H9 (cell line): ENCODE measurements around the gene TMCC3. TPM values are rescaled to one million over a fixed set of nuclear protein-coding genes. Genes with fewer than 3 reads are reported as not detected.
A peak's percentile ranks its signal among the peaks of the same experiment; 100 is the strongest.

Source experiments
- DNase-seq: peaks from one replicate; pipeline ENCODE4 v3.0.0-alpha.2; 2017
- H2AFZ ChIP-seq: one replicate; pipeline ENCODE4 v1.6.1; 2013; ENCODE audit warnings: mild to moderate bottlenecking, low read length, control low read depth, moderate library complexity
- H2AK5ac ChIP-seq: 2 replicates; pipeline ENCODE4 v1.6.1; 2013; ENCODE audit warnings: low read length, control low read depth, mixed read lengths; ENCODE audit not compliant: insufficient read length
- H2BK120ac ChIP-seq: one replicate; pipeline ENCODE4 v1.6.1; 2013; ENCODE audit warnings: low read depth, mild to moderate bottlenecking, low read length, control low read depth, inconsistent platforms; ENCODE audit not compliant: poor library complexity, severe bottlenecking
- H2BK12ac ChIP-seq: 2 replicates; pipeline ENCODE4 v1.6.1; 2013; ENCODE audit warnings: low read length, control low read depth, mixed read lengths, low read depth; ENCODE audit not compliant: insufficient read length
- H2BK15ac ChIP-seq: 2 replicates; pipeline ENCODE4 v1.6.1; 2013; ENCODE audit warnings: low read depth, low read length, control low read depth
- H2BK20ac ChIP-seq: one replicate; pipeline ENCODE4 v1.6.1; 2013; ENCODE audit warnings: low read depth, mild to moderate bottlenecking, low read length, control low read depth, inconsistent platforms; ENCODE audit not compliant: poor library complexity, severe bottlenecking
- H2BK5ac ChIP-seq: 2 replicates; pipeline ENCODE4 v1.6.1; 2013; ENCODE audit warnings: low read length, control low read depth, mixed read lengths; ENCODE audit not compliant: insufficient read length
- H3K14ac ChIP-seq: 2 replicates; pipeline ENCODE4 v1.6.1; 2013; ENCODE audit warnings: low read length, control low read depth; ENCODE audit not compliant: insufficient read depth
- H3K18ac ChIP-seq: 2 replicates; pipeline ENCODE4 v1.6.1; 2013; ENCODE audit warnings: low read depth, mild to moderate bottlenecking, mixed read lengths, low read length, control low read depth; ENCODE audit not compliant: insufficient read length
- H3K23ac ChIP-seq: 2 replicates; pipeline ENCODE4 v1.6.1; 2013; ENCODE audit warnings: low read length, control low read depth, mixed read lengths, low read depth; ENCODE audit not compliant: insufficient read length
- H3K23me2 ChIP-seq: 2 replicates; pipeline ENCODE4 v1.6.1; 2013; ENCODE audit warnings: low read depth, mild to moderate bottlenecking, mixed read lengths, low read length, control low read depth; ENCODE audit not compliant: insufficient read length, poor library complexity, severe bottlenecking
- H3K27ac ChIP-seq: 2 replicates; pipeline ENCODE4 v1.5.1; 2013; ENCODE audit warnings: low read length, control low read depth, mixed read lengths, low read depth; ENCODE audit not compliant: insufficient read length
- H3K27me3 ChIP-seq: 2 replicates; pipeline ENCODE4 v1.6.1; 2013; ENCODE audit warnings: low read length, control low read depth, inconsistent platforms; ENCODE audit not compliant: insufficient read depth
- H3K4ac ChIP-seq: 2 replicates; pipeline ENCODE4 v1.6.1; 2013; ENCODE audit warnings: low read depth, mild to moderate bottlenecking, control low read depth, inconsistent platforms, low read length, moderate library complexity
- H3K4me1 ChIP-seq: 2 replicates; pipeline ENCODE4 v1.6.1; 2013; ENCODE audit warnings: low read length, control low read depth, inconsistent platforms; ENCODE audit not compliant: insufficient read depth
- H3K4me2 ChIP-seq: 2 replicates; pipeline ENCODE4 v1.6.1; 2013; ENCODE audit warnings: low read length, control low read depth, mixed read lengths; ENCODE audit not compliant: insufficient read length, insufficient read depth
- H3K56ac ChIP-seq: 2 replicates; pipeline ENCODE4 v1.6.1; 2013; ENCODE audit warnings: low read depth, mild to moderate bottlenecking, mixed read lengths, low read length, control low read depth; ENCODE audit not compliant: insufficient read length
- H3K79me1 ChIP-seq: 2 replicates; pipeline ENCODE4 v1.6.1; 2013; ENCODE audit warnings: low read depth, mild to moderate bottlenecking, moderate library complexity, low read length, control low read depth, inconsistent platforms; ENCODE audit not compliant: insufficient read depth, poor library complexity, severe bottlenecking
- H3K79me2 ChIP-seq: 2 replicates; pipeline ENCODE4 v1.6.1; 2013; ENCODE audit warnings: low read length, control low read depth, inconsistent platforms; ENCODE audit not compliant: insufficient read depth
- H3K9ac ChIP-seq: 2 replicates; pipeline ENCODE4 v1.6.1; 2013; ENCODE audit warnings: low read length, control low read depth, mixed read lengths; ENCODE audit not compliant: insufficient read length; ENCODE audit errors: extremely low read depth
- H3K9me3 ChIP-seq: one replicate; pipeline ENCODE4 v1.6.1; 2013; ENCODE audit warnings: low read depth, low read length, inconsistent platforms; ENCODE audit not compliant: control insufficient read depth
- H3T11ph ChIP-seq: one replicate; pipeline ENCODE4 v1.6.1; 2013; ENCODE audit warnings: mild to moderate bottlenecking, low read length, control low read depth, inconsistent platforms
- H4K20me1 ChIP-seq: one replicate; pipeline ENCODE4 v1.6.1; 2013; ENCODE audit not compliant: control insufficient read depth, insufficient read length, insufficient read depth
- H4K5ac ChIP-seq: 2 replicates; pipeline ENCODE4 v1.6.1; 2013; ENCODE audit warnings: low read depth, mild to moderate bottlenecking, mixed read lengths, low read length, control low read depth; ENCODE audit not compliant: insufficient read length
- H4K8ac ChIP-seq: replicated peaks from 2 replicates; pipeline ENCODE4 v1.6.1; 2013; ENCODE audit warnings: low read length, control low read depth, mixed read lengths, low read depth; ENCODE audit not compliant: insufficient read length
- H4K91ac ChIP-seq: 2 replicates; pipeline ENCODE4 v1.6.1; 2013; ENCODE audit warnings: low read depth, mild to moderate bottlenecking, moderate library complexity, mixed read lengths, low read length, control low read depth; ENCODE audit not compliant: insufficient read length
- H3K27ac Mint-ChIP-seq, 3 experiments: 2 replicates in 2 of 3; 3 replicates in 1 of 3; pipeline ENCODE4 v1.8.0; 2020 to 2021; ENCODE audit warnings: mixed read lengths in 3 of 3, mild to moderate bottlenecking in 1 of 3, moderate library complexity in 1 of 3
- H3K27me3 Mint-ChIP-seq: 2 replicates; pipeline ENCODE4 v1.8.0; 2021; ENCODE audit warnings: low read depth, mild to moderate bottlenecking, moderate library complexity, mixed read lengths
- H3K36me3 Mint-ChIP-seq, 3 experiments: 2 replicates in 2 of 3; 3 replicates in 1 of 3; pipeline ENCODE4 v1.8.0; 2020 to 2021; ENCODE audit warnings: low read depth in 3 of 3, mixed read lengths in 3 of 3; ENCODE audit not compliant: insufficient read depth in 1 of 3
- H3K4me1 Mint-ChIP-seq, 2 experiments: 2 replicates each; pipeline ENCODE4 v1.8.0; 2020; ENCODE audit warnings: mixed read lengths in 2 of 2
- H3K4me3 Mint-ChIP-seq, 2 experiments: 2 replicates in 1 of 2; 3 replicates in 1 of 2; pipeline ENCODE4 v1.8.0; 2020 to 2021; ENCODE audit warnings: mild to moderate bottlenecking in 2 of 2, mixed read lengths in 2 of 2, moderate library complexity in 1 of 2
- H3K9me3 Mint-ChIP-seq, 2 experiments: 2 replicates in 1 of 2; 3 replicates in 1 of 2; pipeline ENCODE4 v1.8.0; 2020; ENCODE audit warnings: mild to moderate bottlenecking in 2 of 2, mixed read lengths in 2 of 2, moderate library complexity in 1 of 2
- WGBS: extraction: QIAGEN DNeasy Blood & Tissue Kit; methylation state at CpG from one replicate; pipeline ENCODE4 v1.1.7; 2013; ENCODE audit warnings: missing lambda C conversion rate, low lambda C conversion rate, mixed read lengths; ENCODE audit not compliant: insufficient read length; ENCODE audit errors: extremely low coverage; 5-methylcytosine and 5-hydroxymethylcytosine counted together
- total RNA-seq: library from RNA; stranded (reverse); gene quantifications from 2 replicates; pipeline ENCODE4 v1.2.1, GENCODE V29; 2021
- TF ChIP-seq, protein P1 (sequence below): fragments of 200-600 bp; sonication (generic); conservative IDR thresholded peaks from 3 replicates; pipeline ENCODE4 v1.8.0; 2021; ENCODE audit warnings: antibody characterized with exemption, mild to moderate bottlenecking

The TMCC3 gene
- total RNA-seq, 1 experiment from 2014 or later = 0.87 TPM

DNA sequence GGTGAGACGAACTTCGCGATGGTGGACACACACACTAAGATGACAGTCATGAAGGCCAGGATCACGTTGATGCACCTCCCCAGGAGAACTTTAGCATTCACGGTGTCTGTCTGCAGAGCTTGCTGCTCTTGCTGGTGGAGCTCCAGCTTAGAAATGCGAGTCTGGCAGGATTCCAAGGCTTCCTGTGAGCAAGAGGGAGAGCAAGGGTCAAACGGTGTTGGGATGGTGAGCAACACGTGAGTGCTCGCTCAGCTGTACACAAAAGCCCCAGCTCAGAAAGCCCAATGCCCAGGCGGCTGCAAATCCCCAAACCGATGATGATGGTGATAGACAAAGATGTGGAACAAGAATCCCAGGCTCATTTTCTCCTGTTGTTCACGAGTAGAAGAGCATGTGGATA, 78.8 kb downstream of the TMCC3 start:
- Histone ChIP-seq H2BK15ac (no peak overlapping the region), H3K4ac (no peak overlapping the region), H3K9me3 (no peaks in the 10 kb centered on the region), H3K23ac (no peak overlapping the region), H4K8ac (no peak overlapping the region), H3K9ac (no peak overlapping the region), H3K27ac (no peak overlapping the region), H2BK20ac (no peak overlapping the region), H2AK5ac (no peak overlapping the region), H3K4me1 (no peaks in the 10 kb centered on the region), H3K4me2 (no peak overlapping the region), H2BK120ac (no peak overlapping the region), H3K14ac (no peak overlapping the region), H3T11ph (no peak overlapping the region), H3K56ac (no peak overlapping the region), H3K23me2 (no peaks in the 10 kb centered on the region), H3K18ac (no peak overlapping the region), H4K5ac (no peak overlapping the region), H3K79me2 (no peaks in the 10 kb centered on the region), H3K27me3 (no peaks in the 10 kb centered on the region), H2AFZ (no peak overlapping the region), H2BK5ac (no peak overlapping the region), H2BK12ac (no peak overlapping the region), H4K91ac (no peak overlapping the region), H3K79me1 (no peaks in the 10 kb centered on the region), H4K20me1 (no peaks in the 10 kb centered on the region)
- no peaks in the 10 kb centered on the region for H3K27me3 Mint-ChIP-seq
- H3K4me1 Mint-ChIP-seq = peaks cover 0 to 13% of the 10 kb centered on the region in 2 experiments; a peak in 2 of 4 replicates
- TF ChIP-seq, protein P1, sequence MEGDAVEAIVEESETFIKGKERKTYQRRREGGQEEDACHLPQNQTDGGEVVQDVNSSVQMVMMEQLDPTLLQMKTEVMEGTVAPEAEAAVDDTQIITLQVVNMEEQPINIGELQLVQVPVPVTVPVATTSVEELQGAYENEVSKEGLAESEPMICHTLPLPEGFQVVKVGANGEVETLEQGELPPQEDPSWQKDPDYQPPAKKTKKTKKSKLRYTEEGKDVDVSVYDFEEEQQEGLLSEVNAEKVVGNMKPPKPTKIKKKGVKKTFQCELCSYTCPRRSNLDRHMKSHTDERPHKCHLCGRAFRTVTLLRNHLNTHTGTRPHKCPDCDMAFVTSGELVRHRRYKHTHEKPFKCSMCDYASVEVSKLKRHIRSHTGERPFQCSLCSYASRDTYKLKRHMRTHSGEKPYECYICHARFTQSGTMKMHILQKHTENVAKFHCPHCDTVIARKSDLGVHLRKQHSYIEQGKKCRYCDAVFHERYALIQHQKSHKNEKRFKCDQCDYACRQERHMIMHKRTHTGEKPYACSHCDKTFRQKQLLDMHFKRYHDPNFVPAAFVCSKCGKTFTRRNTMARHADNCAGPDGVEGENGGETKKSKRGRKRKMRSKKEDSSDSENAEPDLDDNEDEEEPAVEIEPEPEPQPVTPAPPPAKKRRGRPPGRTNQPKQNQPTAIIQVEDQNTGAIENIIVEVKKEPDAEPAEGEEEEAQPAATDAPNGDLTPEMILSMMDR = no peak
- no CpG with 5 or more reads among the region's 12 CpGs for WGBS
- no peaks in the 10 kb centered on the region for H3K9me3 Mint-ChIP-seq
- H3K36me3 Mint-ChIP-seq = no peaks in the 10 kb centered on the region
- no peak for DNase-seq
- no peak overlapping the region for H3K4me3 Mint-ChIP-seq
- peak overlapping the region in 1 of 3 experiments; percentile 10; a peak in 1 of 7 replicates for H3K27ac Mint-ChIP-seq
